ENCODE data around the gene CREG1. TPM values are rescaled to one million over a fixed set of nuclear protein-coding genes. Genes with fewer than 3 reads are reported as not detected.

CREG1 gene
- polyA plus RNA-seq (49.9 and 62.9 TPM in 2 replicates), polyA minus RNA-seq (26.8 and 27.1 TPM in 2 replicates)

DNA sequence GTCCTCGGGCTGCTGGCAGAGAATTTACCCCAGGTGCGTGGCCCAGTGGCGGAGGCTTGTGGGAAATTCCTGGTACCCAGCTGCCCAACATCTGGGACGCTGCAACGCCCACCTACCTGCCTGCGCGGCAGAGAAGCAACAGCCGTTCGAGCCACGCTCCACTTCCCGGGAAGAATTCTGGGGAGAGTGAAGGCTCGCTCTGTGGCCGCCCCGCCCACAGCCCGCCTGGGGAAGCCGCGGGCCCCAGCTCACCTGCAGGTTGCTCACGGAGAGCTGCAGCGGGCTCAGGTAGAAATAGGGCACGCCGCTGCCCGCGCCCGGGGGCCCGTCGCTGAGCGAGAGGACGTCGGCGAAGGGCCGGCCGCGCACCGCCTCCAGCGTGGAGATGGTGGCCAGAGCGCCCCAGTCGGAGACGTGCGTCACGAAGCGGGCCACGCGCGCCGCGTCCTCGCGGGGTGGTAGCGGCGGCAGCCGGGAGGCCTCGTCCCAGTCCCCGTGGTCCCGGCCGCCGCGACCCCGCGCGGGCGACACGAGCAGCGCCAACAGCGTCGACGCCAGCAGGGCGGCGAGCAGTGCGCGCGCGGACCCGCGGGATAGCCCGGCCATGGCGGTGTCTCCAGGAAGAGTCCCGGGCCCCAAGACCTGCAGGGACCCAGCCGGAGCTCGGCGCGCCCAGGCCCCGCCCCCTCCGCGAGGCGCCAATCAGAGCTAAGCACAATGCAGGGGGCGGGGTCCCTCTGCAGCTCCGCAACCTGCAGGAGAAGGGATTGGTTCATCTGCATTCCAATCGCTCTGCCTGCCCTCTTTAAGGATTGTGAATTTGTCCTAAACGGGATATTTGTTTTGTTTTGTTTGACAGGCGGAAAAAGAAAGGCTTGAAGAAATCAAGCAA is at the start of gene CREG1:
TSS of gene CREG1 (minus strand) at position 627 of the 892 bp plus-strand sequence.
- Histone ChIP-seq H3K27ac (ENCODE audit: low read length) (peak within 1 kb of the TSS; percentile 32), H3K4me3 (ENCODE audit: low read length) (peak within 1 kb of the TSS; percentile 90), H3K9ac (ENCODE audit: low read length) (peak within 1 kb of the TSS; percentile 67), H3K9me3 (ENCODE audit: low read length) (no peaks in the 10 kb centered on the region), H3F3A (ENCODE audit: insufficient read depth, low read length, poor library complexity, severe bottlenecking) (no peaks in the 10 kb centered on the region), H3K79me2 (replicated peaks; ENCODE audit: insufficient read depth, low read length) (no peaks in the 10 kb centered on the region), H3K9me2 (ENCODE audit: insufficient read depth, low read length) (no peaks in the 10 kb centered on the region), H3K27me3 (ENCODE audit: insufficient read depth, low read depth, low read length) (no peaks in the 10 kb centered on the region), H3K4me2 (ENCODE audit: low read length) (peak within 1 kb of the TSS; percentile 98), H4K20me1 (ENCODE audit: insufficient read depth) (no peaks in the 10 kb centered on the region), H2AFZ (ENCODE audit: low read depth, low read length) (peak within 1 kb of the TSS; percentile 75), H3K36me3 (ENCODE audit: insufficient read depth, low read length) (no peaks in the 10 kb centered on the region)
- TF ChIP-seq TAF1 (IDR thresholded peaks at IDR 0.05; ENCODE audit: low read depth) = no peak
- TF ChIP-seq EP300 (conservative IDR thresholded peaks at IDR 0.05; ENCODE audit: poor library complexity, severe bottlenecking) = peak; percentile 60
- no peak for TF ChIP-seq RAD21 (conservative IDR thresholded peaks at IDR 0.05)
- no peak for TF ChIP-seq EZH2 (IDR thresholded peaks at IDR 0.05; ENCODE audit: borderline replicate concordance, insufficient read depth, low read length, poor library complexity, severe bottlenecking)
- TF ChIP-seq, protein P1, sequence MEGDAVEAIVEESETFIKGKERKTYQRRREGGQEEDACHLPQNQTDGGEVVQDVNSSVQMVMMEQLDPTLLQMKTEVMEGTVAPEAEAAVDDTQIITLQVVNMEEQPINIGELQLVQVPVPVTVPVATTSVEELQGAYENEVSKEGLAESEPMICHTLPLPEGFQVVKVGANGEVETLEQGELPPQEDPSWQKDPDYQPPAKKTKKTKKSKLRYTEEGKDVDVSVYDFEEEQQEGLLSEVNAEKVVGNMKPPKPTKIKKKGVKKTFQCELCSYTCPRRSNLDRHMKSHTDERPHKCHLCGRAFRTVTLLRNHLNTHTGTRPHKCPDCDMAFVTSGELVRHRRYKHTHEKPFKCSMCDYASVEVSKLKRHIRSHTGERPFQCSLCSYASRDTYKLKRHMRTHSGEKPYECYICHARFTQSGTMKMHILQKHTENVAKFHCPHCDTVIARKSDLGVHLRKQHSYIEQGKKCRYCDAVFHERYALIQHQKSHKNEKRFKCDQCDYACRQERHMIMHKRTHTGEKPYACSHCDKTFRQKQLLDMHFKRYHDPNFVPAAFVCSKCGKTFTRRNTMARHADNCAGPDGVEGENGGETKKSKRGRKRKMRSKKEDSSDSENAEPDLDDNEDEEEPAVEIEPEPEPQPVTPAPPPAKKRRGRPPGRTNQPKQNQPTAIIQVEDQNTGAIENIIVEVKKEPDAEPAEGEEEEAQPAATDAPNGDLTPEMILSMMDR (IDR thresholded peaks at IDR 0.05; ENCODE audit: poor library complexity, severe bottlenecking) = peak; percentile 59
- TF ChIP-seq, protein P2, sequence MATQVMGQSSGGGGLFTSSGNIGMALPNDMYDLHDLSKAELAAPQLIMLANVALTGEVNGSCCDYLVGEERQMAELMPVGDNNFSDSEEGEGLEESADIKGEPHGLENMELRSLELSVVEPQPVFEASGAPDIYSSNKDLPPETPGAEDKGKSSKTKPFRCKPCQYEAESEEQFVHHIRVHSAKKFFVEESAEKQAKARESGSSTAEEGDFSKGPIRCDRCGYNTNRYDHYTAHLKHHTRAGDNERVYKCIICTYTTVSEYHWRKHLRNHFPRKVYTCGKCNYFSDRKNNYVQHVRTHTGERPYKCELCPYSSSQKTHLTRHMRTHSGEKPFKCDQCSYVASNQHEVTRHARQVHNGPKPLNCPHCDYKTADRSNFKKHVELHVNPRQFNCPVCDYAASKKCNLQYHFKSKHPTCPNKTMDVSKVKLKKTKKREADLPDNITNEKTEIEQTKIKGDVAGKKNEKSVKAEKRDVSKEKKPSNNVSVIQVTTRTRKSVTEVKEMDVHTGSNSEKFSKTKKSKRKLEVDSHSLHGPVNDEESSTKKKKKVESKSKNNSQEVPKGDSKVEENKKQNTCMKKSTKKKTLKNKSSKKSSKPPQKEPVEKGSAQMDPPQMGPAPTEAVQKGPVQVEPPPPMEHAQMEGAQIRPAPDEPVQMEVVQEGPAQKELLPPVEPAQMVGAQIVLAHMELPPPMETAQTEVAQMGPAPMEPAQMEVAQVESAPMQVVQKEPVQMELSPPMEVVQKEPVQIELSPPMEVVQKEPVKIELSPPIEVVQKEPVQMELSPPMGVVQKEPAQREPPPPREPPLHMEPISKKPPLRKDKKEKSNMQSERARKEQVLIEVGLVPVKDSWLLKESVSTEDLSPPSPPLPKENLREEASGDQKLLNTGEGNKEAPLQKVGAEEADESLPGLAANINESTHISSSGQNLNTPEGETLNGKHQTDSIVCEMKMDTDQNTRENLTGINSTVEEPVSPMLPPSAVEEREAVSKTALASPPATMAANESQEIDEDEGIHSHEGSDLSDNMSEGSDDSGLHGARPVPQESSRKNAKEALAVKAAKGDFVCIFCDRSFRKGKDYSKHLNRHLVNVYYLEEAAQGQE (IDR thresholded peaks at IDR 0.05; ENCODE audit: borderline replicate concordance) = peak; percentile 11
- peak; percentile 77 for TF ChIP-seq POLR2AphosphoS5 (IDR thresholded peaks at IDR 0.05)
- peak; percentile 87 for TF ChIP-seq MXI1 (conservative IDR thresholded peaks at IDR 0.05; ENCODE audit: poor library complexity, severe bottlenecking)
- peak; percentile 42 for TF ChIP-seq SMC3 (conservative IDR thresholded peaks at IDR 0.05; ENCODE audit: poor library complexity)

DNA sequence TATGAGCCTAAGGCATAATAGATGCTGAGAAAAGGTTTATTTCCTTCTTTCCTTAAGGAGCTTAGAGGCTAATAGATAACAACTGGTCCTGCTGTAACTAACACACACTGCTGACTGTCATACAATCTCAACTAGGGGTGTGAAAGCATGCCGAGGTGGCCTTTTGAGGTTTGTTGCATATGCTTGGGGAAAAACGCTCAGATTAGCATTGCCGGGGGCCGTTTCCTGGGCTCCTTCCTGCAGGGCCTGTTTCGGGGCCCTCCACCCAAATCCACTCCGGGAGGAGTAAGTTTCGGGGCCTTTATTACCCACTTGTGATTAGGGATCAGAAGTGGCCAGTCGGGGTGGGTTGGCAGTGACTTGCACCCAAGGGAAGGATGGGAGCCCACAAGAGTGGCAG is 49.3 kb upstream of the CREG1 start:
- Histone ChIP-seq H3K36me3 (ENCODE audit: insufficient read depth, low read length) (no peaks in the 10 kb centered on the region), H3K4me3 (ENCODE audit: low read length) (no peak overlapping the region), H3K9ac (ENCODE audit: low read length) (no peak overlapping the region), H3K27me3 (ENCODE audit: insufficient read depth, low read depth, low read length) (no peaks in the 10 kb centered on the region), H3K4me2 (ENCODE audit: low read length) (no peak overlapping the region), H3K9me2 (ENCODE audit: insufficient read depth, low read length) (no peaks in the 10 kb centered on the region), H2AFZ (ENCODE audit: low read depth, low read length) (no peak overlapping the region), H4K20me1 (ENCODE audit: insufficient read depth) (no peaks in the 10 kb centered on the region), H3K79me2 (replicated peaks; ENCODE audit: insufficient read depth, low read length) (no peaks in the 10 kb centered on the region), H3F3A (ENCODE audit: insufficient read depth, low read length, poor library complexity, severe bottlenecking) (no peaks in the 10 kb centered on the region), H3K9me3 (ENCODE audit: low read length) (peaks cover 8% of the 10 kb centered on the region), H3K27ac (ENCODE audit: low read length) (no peak overlapping the region)
- TF ChIP-seq TAF1 (IDR thresholded peaks at IDR 0.05; ENCODE audit: low read depth) (no peak), MXI1 (conservative IDR thresholded peaks at IDR 0.05; ENCODE audit: poor library complexity, severe bottlenecking) (no peak), EZH2 (IDR thresholded peaks at IDR 0.05; ENCODE audit: borderline replicate concordance, insufficient read depth, low read length, poor library complexity, severe bottlenecking) (no peak), POLR2AphosphoS5 (IDR thresholded peaks at IDR 0.05) (no peak), SMC3 (conservative IDR thresholded peaks at IDR 0.05; ENCODE audit: poor library complexity) (no peak), RAD21 (conservative IDR thresholded peaks at IDR 0.05) (no peak), EP300 (conservative IDR thresholded peaks at IDR 0.05; ENCODE audit: poor library complexity, severe bottlenecking) (no peak)
- TF ChIP-seq, protein P1 (IDR thresholded peaks at IDR 0.05; ENCODE audit: poor library complexity, severe bottlenecking) = no peak
- TF ChIP-seq, protein P2 (IDR thresholded peaks at IDR 0.05; ENCODE audit: borderline replicate concordance) = no peak
